ENCODE measurements around the gene EVI5.
"Not testable (repeated sequence)": the region's sequence is repeated elsewhere in the genome, so short reads cannot be mapped to it uniquely, and the experiment has no call there.

- TF ChIP-seq, protein P1, sequence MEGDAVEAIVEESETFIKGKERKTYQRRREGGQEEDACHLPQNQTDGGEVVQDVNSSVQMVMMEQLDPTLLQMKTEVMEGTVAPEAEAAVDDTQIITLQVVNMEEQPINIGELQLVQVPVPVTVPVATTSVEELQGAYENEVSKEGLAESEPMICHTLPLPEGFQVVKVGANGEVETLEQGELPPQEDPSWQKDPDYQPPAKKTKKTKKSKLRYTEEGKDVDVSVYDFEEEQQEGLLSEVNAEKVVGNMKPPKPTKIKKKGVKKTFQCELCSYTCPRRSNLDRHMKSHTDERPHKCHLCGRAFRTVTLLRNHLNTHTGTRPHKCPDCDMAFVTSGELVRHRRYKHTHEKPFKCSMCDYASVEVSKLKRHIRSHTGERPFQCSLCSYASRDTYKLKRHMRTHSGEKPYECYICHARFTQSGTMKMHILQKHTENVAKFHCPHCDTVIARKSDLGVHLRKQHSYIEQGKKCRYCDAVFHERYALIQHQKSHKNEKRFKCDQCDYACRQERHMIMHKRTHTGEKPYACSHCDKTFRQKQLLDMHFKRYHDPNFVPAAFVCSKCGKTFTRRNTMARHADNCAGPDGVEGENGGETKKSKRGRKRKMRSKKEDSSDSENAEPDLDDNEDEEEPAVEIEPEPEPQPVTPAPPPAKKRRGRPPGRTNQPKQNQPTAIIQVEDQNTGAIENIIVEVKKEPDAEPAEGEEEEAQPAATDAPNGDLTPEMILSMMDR (IDR thresholded peaks at IDR 0.05), result not testable (repeated sequence)
- TF ChIP-seq POLR2A (IDR thresholded peaks at IDR 0.05), result not testable (repeated sequence)
Measured at GRCh38 chr1:92746255-92746654, 38.7 kb downstream of the EVI5 start.

Data from thyroid gland (tissue), 4 donors.